Activated CD8-positive, alpha-beta memory T cell treated with anti-CD3 and anti-CD28 coated beads, Interleukin-2, amount 10 ng/mL, durations not matched to agents 7 days and 5 days (primary cell): ENCODE measurements around the gene RDH5. TPM values are rescaled to one million over a fixed set of nuclear protein-coding genes. Genes with fewer than 3 reads are reported as not detected.

Source experiments
- ATAC-seq: fragments of 150-1000 bp; cut with Tn5 transposase; one replicate; pipeline ENCODE4 v1.10.0; 2021; ENCODE audit warnings: moderate library complexity
- CTCF ChIA-PET: fragments of 350-600 bp; sonication (Branson Sonifier 250); formaldehyde crosslinking; loops from one replicate; lab custom pipeline; 2021; ENCODE audit warnings: antibody characterized with exemption; lab: Charles Lee
- DNase-seq: peaks from one replicate; pipeline ENCODE4 v3.0.0-alpha.2; 2020
- H3K27ac Mint-ChIP-seq: one replicate; pipeline ENCODE4 v1.8.0; 2021; ENCODE audit warnings: mild to moderate bottlenecking, mixed read lengths
- H3K27me3 Mint-ChIP-seq: one replicate; pipeline ENCODE4 v1.8.0; 2021; ENCODE audit warnings: mixed read lengths
- H3K36me3 Mint-ChIP-seq: one replicate; pipeline ENCODE4 v1.8.0; 2021; ENCODE audit warnings: mild to moderate bottlenecking, mixed read lengths
- H3K4me1 Mint-ChIP-seq: one replicate; pipeline ENCODE4 v1.8.0; 2021; ENCODE audit warnings: mixed read lengths
- H3K4me3 Mint-ChIP-seq: one replicate; pipeline ENCODE4 v1.8.0; 2021; ENCODE audit warnings: mild to moderate bottlenecking, moderate library complexity, mixed read lengths
- H3K9me3 Mint-ChIP-seq: one replicate; pipeline ENCODE4 v1.8.0; 2022; ENCODE audit warnings: low read depth, mixed read lengths
- total RNA-seq, 2 experiments: library from RNA; stranded (reverse); gene quantifications; one replicate each; pipeline ENCODE4 v1.2.3, GENCODE V29; 2021

The RDH5 gene
- total RNA-seq, 2 experiments from 2014 or later = 11.1 to 14.4 TPM

DNA sequence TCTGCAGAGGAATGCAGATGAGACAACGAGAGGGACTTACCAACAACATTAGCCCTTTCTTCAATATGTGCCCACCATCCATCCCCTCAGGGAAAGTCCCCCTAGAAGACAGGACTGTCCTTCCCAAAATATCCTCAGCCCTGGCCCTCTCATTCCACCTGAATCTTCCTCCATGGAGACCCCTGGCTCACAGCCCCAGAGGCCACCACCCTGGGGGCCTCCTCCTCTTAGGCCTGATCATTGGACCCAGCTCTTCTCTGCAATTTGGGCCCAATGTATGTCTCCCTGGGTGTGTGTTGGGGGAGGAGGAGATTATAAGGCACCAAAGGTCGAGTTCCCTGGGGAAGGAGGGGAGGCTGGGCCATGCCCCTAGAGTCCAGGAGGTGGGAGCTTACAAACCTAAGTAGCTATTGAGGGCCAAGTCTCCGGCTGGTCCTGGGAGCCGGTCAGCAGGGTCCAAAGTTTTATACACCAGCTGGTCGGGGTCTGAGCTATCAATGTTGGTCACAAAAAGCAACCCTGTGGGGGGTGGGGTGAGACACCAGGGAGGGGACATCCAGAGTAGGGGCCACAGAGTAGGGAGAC lies 20.6 kb upstream of the RDH5 start:
- Mint-ChIP-seq H3K4me1 (no peaks in the 10 kb centered on the region), H3K27ac (no peak overlapping the region), H3K36me3 (no peaks in the 10 kb centered on the region), H3K9me3 (no peaks in the 10 kb centered on the region), H3K4me3 (no peak overlapping the region), H3K27me3 (peaks cover 3% of the 10 kb centered on the region)
- CTCF ChIA-PET = interaction anchor here (1.4 kb wide), 1 partner anchor 53 kb away, joined by 7 read pairs; no protein-coding TSS in a partner anchor
- DNase-seq (no peak), ATAC-seq (no peak)

DNA sequence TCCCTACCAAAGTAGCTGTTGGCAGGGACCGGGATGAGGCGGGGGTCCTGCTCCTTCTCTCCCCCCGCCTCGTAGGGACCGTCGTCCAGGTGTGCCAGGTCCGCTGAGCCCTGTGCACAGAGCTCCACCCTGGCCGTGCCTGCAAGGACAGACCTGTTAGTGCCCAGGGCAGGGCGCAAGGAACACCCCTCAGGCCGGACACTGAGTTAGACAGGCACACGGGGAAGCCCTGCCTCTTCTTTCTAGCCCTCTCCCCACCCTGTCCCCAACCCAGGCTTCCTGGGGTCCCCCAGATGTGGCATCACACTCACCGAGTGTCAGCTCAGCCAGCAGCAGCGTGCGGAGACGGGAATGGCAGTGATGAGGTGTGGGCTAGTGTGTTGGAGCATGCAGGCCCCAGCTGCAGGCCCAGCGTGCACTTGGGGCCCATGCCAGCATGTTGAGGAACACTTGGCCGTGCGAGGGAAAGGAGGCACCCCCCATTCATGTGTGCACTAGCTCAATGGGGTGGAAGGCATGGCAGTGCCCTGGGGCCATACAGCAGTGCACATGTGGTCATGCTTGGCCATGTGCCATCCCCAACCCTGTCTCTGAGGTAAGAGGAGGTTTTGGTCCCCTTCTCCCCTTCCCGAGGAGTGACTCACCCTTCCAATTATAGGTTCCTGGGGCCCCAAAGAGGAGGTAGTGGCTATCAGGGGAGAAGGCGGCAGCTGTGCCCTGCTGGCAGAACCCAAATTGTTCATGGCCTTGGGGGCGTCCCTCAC lies 19.8 kb upstream of the RDH5 start:
- DNase-seq (no peak), ATAC-seq (no peak)
- no peak overlapping the region for H3K27ac Mint-ChIP-seq
- peaks cover 4% of the 10 kb centered on the region for H3K27me3 Mint-ChIP-seq
- no peaks in the 10 kb centered on the region for H3K9me3 Mint-ChIP-seq
- no peaks in the 10 kb centered on the region for H3K36me3 Mint-ChIP-seq
- CTCF ChIA-PET = interaction anchor here (0.7 kb wide), 1 partner anchor 38 kb away, joined by 4 read pairs; no protein-coding TSS in a partner anchor
- H3K4me3 Mint-ChIP-seq = no peak overlapping the region
- no peaks in the 10 kb centered on the region for H3K4me1 Mint-ChIP-seq

DNA sequence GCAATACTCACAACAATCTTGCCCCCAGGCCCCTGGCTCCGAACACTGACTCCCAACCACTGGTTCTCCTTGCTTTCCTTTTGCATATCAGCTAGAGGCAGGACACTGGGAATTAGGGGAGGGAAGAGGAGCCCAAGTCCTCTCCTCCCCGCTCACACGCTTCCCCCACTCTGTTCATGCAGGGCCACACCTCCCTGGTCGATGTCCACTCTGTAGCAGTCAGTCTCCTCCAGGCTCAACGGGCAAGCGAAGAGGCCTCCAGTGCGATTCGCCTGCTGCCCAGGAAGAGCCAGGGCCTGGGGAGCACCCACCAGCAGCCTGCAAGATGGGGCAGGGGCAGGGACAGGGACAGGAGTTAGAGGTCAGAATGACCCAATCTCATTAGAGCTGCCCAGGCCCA lies 17.3 kb upstream of the RDH5 start:
- CTCF ChIA-PET = no interaction called here
- peaks cover 2% of the 10 kb centered on the region for H3K4me1 Mint-ChIP-seq
- no peak overlapping the region for H3K27ac Mint-ChIP-seq
- H3K9me3 Mint-ChIP-seq = no peaks in the 10 kb centered on the region
- H3K36me3 Mint-ChIP-seq = no peaks in the 10 kb centered on the region
- DNase-seq (no peak), ATAC-seq (no peak)
- no peak overlapping the region for H3K4me3 Mint-ChIP-seq
- peaks cover 20% of the 10 kb centered on the region for H3K27me3 Mint-ChIP-seq

DNA sequence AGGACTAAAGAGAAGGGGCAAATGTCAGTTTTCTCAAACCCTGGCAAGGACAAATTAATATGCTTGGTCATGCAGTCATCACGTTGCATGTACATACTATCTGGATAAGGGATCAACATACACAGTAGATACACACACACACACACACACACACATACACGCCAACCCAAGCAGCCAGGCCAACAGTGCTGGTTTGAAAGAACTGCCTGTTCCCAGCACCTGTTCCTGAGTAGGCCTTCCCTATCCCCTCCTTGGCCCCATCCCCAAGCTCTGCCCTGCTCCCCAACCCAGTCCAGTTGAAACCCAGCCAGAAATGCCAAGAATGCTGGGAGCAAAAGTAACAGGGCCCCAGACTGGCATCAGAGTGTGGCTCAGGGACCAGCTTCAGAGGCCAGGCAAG lies 16.9 kb upstream of the RDH5 start:
- no peaks in the 10 kb centered on the region for H3K36me3 Mint-ChIP-seq
- H3K27me3 Mint-ChIP-seq = peaks cover 23% of the 10 kb centered on the region
- CTCF ChIA-PET = interaction anchor here (0.6 kb wide), 1 partner anchor 47 kb away, joined by 3 read pairs; no protein-coding TSS in a partner anchor
- no peaks in the 10 kb centered on the region for H3K9me3 Mint-ChIP-seq
- peaks cover 5% of the 10 kb centered on the region for H3K4me1 Mint-ChIP-seq
- no peak overlapping the region for H3K27ac Mint-ChIP-seq
- H3K4me3 Mint-ChIP-seq = no peak overlapping the region
- ATAC-seq (no peak), DNase-seq (no peak)

DNA sequence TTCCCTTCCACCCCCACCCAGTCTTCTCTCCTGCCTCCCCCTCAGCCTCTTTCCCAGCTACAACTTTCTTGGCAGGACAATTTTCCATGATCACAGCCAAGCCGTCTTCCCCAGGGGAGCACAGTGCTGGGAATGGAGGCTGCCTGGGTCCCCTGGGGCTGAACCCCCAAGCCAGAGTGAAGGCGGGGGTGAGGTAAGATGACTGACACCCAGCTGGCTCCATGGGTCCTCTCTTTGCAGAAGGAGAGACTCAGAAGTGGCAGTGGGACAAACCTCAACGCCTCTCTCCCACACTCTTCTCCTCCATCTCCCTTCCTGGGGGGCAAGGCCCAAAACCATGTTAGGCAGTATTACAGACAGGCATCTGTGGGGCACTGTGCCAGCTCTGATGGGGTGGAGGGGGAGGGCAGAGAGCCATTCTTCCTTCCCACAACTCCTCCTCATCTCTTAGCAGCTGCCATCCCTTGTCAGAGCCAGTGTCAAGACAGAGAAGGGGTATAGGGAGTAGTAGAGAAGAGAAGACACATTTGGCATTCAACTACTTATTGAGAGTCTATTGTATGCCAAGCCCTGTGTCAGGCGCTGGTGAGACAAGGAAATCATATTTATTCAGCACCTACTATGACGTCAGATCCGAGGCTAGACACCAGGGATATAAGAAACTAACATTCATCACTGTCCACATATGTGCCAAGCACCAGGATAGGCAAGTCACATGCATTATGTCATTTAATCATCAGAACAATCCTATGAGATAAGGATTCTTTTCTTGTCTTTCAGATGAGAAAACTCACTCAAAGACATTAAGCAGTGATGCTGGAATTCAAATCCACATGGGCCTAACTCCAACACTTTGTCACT lies 16.1 kb upstream of the RDH5 start:
- DNase-seq = no peak
- Mint-ChIP-seq H3K36me3 (no peaks in the 10 kb centered on the region), H3K4me1 (peaks cover 14% of the 10 kb centered on the region), H3K9me3 (no peaks in the 10 kb centered on the region), H3K4me3 (no peak overlapping the region), H3K27me3 (peaks cover 30% of the 10 kb centered on the region), H3K27ac (no peak overlapping the region)
- CTCF ChIA-PET = interaction anchor here (0.6 to 1.4 kb wide), 2 partner anchors 34 to 48 kb away, joined by 3 read pairs; no protein-coding TSS in a partner anchor
- ATAC-seq = no peak

DNA sequence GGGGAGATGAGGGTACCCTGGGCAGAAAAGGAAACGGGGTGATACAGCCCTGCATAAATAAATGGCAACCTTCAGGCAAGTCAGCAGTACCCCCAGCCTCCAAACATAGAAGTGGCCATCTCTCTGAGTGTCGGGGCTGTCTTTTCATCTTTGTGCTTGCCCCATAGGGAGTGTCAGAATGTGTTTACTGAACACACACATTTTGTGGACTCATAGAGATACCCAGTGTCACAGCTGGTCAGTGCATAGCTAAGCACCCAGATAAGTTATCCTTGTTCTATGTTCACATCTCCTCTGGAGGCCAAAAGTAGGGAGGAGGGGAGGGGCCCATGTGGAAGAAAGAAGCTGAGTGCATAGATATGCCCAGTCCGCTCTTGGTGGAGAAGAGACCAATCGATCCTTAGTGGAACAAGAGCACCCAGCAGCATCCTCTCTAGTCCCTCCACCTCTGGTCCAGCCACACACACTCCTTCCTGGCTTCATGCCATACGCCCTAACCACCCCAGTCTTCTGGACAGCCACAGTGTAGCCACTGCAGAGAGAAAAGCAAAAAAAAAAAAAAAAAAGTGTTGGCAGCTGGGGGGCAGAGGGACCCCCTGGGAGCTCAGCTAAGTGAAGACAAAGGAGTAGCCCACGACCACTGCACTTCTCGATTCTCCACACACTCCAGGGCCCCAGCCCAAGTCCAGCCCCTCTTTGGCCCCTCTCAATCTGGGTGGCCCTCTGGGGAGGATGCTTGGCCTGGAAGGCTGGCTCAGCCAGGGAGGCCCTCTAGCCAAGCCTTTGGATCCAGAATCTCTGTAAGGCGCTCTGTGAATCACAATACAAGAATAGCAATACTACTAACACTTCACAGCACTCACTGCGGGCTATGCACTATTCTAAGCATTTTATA lies 15.1 kb upstream of the RDH5 start:
- ATAC-seq (no peak), DNase-seq (no peak)
- CTCF ChIA-PET = interaction anchor here (1.1 to 1.9 kb wide), 6 partner anchors 8 to 48 kb away, joined by 3 to 7 read pairs (median 5); partner anchors contain the start of gene BLOC1S1

DNA sequence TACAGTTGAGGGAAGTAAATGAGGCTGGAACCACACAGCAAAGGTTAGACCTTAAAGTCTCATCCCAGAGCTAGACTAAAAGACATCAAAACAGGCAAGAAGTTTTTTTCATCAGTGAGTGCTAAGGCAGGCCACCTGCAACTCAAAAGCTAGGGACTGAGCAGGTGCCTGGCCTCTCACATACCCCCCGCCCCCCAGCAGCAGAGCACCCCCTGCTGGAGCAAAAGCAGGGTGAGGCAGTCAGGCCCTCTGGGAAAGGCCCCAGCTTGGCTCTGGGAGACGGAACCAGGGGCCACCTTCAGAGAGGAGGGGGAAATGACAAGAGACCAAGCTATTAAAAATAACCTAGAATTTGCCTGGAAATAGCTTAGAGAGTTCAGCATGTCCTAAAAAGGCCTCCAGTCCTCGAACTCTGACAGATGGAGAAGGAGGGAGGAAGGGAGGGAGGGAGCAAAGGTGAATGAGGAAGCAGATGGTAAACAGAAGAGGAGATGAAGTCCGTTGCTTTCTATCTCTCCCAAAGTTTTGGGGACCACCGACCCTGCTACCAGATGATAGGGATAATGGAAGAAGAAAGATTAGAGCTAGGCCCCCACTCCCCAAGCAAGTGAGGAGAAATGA lies 14.3 kb upstream of the RDH5 start:
- CTCF ChIA-PET = interaction anchor here (0.6 to 1.9 kb wide), 9 partner anchors 9 to 229 kb away, joined by 3 to 7 read pairs (median 5); partner anchors contain the start of gene BLOC1S1
- DNase-seq (no peak), ATAC-seq (no peak)
- H3K4me3 Mint-ChIP-seq = no peak overlapping the region
- H3K36me3 Mint-ChIP-seq = no peaks in the 10 kb centered on the region
- H3K4me1 Mint-ChIP-seq = peaks cover 16% of the 10 kb centered on the region
- peaks cover 44% of the 10 kb centered on the region for H3K27me3 Mint-ChIP-seq
- H3K9me3 Mint-ChIP-seq = no peaks in the 10 kb centered on the region
- H3K27ac Mint-ChIP-seq = no peak overlapping the region

More for the DNA sequence above, 15.1 kb upstream of the RDH5 start:
- Mint-ChIP-seq H3K9me3 (no peaks in the 10 kb centered on the region), H3K36me3 (no peaks in the 10 kb centered on the region), H3K4me3 (no peak overlapping the region), H3K4me1 (peaks cover 16% of the 10 kb centered on the region), H3K27me3 (peaks cover 38% of the 10 kb centered on the region), H3K27ac (no peak overlapping the region)

DNA sequence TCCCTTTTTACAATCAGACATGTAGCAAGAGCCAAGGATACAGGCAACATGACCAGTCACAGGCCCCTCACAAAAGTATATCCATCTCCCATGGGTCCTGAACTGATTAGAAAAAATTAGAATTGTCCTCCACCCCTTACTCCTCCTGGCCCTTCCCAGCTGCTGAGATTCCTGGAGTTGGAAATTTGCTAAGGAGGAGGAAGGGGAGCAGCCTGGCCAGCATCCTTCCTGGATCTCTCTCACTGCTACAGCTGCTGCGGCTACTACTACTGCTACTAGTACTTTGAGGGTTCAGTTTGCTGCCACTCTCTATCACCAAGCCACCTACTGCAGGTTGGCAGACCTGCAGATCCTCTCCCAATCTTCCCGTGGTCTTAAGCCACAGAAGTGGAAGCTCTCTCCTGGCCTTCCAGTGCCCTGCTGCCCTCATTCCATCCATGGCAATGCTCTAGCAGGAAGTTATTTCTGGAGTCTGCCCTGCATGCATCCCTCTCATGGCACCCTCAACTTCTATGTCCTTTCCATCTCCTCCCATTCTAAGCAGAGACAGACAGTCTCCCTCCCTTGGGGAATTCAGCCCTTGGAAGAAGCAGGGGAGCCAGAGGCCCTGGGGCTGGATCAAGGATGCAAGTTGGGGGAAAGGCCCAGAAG lies 13.5 kb upstream of the RDH5 start:
- peak overlapping the region; percentile 7 for H3K4me3 Mint-ChIP-seq
- H3K27ac Mint-ChIP-seq = no peak overlapping the region
- peaks cover 16% of the 10 kb centered on the region for H3K4me1 Mint-ChIP-seq
- CTCF ChIA-PET = interaction anchor here (0.6 to 1.9 kb wide), 8 partner anchors 10 to 228 kb away, joined by 3 to 7 read pairs (median 5); no protein-coding TSS in a partner anchor
- peaks cover 46% of the 10 kb centered on the region for H3K27me3 Mint-ChIP-seq
- no peaks in the 10 kb centered on the region for H3K36me3 Mint-ChIP-seq
- H3K9me3 Mint-ChIP-seq = no peaks in the 10 kb centered on the region
- no peak for ATAC-seq
- DNase-seq = no peak

DNA sequence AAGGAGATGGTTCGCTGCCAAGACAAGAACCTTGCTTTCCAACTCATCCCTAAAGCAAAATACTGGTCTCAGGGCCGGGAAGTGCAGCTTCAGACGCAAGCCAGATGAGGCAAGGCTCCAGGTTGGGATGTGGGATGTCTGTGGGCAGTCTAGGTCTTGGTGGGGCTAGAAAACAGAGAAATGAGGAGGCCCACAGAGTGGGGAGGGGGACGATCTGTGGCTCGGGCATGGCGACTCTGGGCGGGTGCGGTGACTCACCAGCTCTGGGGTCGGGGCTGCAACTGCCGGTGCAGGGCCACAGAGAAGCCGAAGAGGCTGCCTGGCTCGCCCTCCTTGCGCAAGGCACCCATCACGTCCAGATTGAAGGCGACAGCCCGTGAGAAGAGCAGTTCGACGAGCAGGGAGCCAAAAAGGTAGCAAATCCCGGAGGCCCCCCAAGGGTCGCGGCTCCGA lies 12.9 kb upstream of the RDH5 start:
- peak; percentile 29 for ATAC-seq
- Mint-ChIP-seq H3K27me3 (peaks cover 49% of the 10 kb centered on the region), H3K4me3 (peak overlapping the region; percentile 7), H3K36me3 (no peaks in the 10 kb centered on the region), H3K4me1 (peaks cover 16% of the 10 kb centered on the region), H3K9me3 (no peaks in the 10 kb centered on the region), H3K27ac (no peak overlapping the region)
- no peak for DNase-seq
- CTCF ChIA-PET = interaction anchor here (1.0 to 1.6 kb wide), 3 partner anchors 40 to 63 kb away, joined by 3 to 6 read pairs (median 5); no protein-coding TSS in a partner anchor

DNA sequence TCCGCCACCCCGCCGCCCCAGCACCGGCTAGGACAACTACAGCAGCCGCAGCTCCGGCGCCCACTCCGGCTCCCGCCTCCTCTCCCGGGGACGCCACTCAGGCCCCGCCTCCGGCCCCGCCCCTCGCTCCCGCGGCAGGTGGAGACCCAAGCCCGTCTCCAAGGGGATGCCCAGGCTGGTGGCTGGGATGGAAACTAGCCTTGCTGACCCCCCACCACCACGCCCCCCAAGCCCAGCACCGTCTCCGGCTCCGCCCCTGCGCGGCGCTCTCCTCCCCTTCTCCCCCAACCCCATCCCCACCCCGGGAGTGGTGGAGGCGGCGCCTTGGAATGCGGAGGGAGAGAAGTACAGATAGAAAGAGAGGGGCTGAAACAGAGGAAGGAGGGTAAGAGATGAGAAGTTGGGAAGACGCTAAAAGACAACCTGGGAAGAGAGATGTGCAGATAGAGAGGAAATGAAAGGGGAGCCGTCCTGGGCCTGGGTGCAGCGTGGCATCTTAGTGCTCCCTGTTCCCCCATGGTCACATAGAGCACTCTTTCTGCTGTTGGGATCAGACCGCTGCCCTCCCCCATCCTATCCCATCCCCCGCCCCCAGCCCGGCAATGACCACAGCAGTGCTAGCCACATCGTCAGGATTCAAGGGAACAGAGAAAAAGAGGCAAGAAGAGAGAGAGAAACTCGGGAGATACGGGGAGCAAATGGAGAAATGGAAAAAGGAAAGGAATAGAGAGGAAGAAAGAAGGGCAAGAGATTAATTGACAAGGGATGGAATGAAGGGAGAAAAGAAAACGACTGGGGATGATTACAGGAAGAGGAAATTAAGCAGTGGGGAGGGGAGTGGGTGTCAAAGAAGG lies 12.1 kb upstream of the RDH5 start, which contains the start of gene ITGA7:
Gene ITGA7, minus strand, starts transcription at position 64 of the 854 bp plus-strand sequence. CDS start 222 bp downstream, outside the sequence.
- Mint-ChIP-seq H3K36me3 (no peaks in the 10 kb centered on the region), H3K4me1 (peaks cover 16% of the 10 kb centered on the region), H3K27me3 (peaks cover 49% of the 10 kb centered on the region), H3K27ac (no peak within 1 kb of the TSS), H3K9me3 (no peaks in the 10 kb centered on the region), H3K4me3 (peak within 1 kb of the TSS; percentile 78)
- CTCF ChIA-PET = interaction anchor here (1.0 to 1.2 kb wide), 2 partner anchors 40 to 64 kb away, joined by 3 to 5 read pairs; no protein-coding TSS in a partner anchor
- ATAC-seq (peak; percentile 93), DNase-seq (peak; percentile 69)
